Left ventricle myocardium superior (tissue), 1 donor: ENCODE results near the gene MTHFD1. TPM values are rescaled to one million over a fixed set of nuclear protein-coding genes. Genes with fewer than 3 reads are reported as not detected.

ENCODE experiments used
- ATAC-seq: fragments of 200-7000 bp; cut with Tn5 transposase; one replicate; pipeline ENCODE4 v1.9.1; 2020; ENCODE audit warnings: mild to moderate bottlenecking, moderate library complexity
- DNase-seq: peaks from one replicate; pipeline ENCODE4 v3.0.0-alpha.2; 2020
- intact Hi-C: fragments of 100-400 bp; cut with micrococcal nuclease; formaldehyde crosslinking; loops from one replicate; pipeline ENCODE4 v1.11.0; 2022
- total RNA-seq: library from RNA; stranded (reverse); fragmentation: NEBNext Ultra II Directional; extraction: Animal tissue kit (Norgen Biotek cat#: 25700); gene quantifications from one replicate; pipeline ENCODE4 v1.2.1, GENCODE V29; 2021
- donor health status: DM: no; HTN: yes; CAD: no; lungs with severe emphysema.

Gene MTHFD1
- total RNA-seq, 1 donor from 2014 or later, result 60.6 TPM

DNA sequence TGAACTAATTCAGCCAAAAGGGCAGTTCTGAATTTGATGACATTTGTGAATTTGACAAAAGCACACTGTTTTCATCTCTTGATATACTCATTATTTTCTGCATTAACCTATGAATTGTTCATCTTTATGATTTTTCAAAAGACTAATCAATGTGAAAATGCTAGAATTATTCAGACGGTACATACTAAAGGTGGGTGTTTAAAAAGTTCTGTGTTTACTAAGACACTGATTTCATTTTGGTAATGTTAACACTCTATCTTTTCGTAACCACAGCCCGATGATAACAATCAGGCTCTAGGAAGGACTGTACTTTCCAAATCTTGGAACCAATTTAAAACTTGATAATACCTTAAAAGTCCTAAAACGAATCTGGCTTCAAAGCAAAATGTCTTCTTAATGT lies 86.5 kb downstream of the MTHFD1 start:
- intact Hi-C loops, result no loop called here
- DNase-seq, result no peak
- ATAC-seq, result no peak

DNA sequence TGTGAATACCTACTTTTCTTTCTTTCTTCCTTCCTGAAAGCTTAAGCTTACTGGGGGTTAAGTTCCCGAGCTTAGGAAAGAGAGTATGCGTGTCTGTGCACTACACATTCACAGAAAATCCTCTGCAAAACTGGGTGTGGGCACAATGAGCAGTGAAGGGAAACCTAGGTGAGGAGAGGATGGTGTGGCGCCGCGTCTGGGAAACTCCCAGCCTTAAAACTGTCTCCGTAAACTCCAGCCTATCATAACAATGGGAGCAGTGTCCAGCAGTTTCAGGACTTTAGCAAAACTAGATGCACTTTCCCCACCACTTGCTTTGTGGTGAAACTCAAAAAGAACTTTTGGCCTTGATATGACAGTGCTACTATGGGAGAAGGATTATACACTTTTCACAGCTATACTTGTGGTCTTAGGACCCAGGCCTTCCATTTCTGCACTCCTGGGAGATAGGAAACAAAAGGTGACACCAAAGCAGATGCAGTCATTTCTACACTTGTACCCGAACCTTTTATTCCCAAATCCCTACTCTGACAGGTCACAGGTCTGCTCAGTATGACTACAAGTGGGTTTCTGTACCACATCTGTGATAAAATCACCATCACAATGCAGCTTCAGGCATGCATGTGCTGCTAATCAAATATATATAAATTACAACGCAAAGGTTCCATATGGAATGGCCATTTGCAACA lies 87.6 kb downstream of the MTHFD1 start:
- DNase-seq (no peak), ATAC-seq (no peak)
- intact Hi-C loops, result no loop called here

DNA sequence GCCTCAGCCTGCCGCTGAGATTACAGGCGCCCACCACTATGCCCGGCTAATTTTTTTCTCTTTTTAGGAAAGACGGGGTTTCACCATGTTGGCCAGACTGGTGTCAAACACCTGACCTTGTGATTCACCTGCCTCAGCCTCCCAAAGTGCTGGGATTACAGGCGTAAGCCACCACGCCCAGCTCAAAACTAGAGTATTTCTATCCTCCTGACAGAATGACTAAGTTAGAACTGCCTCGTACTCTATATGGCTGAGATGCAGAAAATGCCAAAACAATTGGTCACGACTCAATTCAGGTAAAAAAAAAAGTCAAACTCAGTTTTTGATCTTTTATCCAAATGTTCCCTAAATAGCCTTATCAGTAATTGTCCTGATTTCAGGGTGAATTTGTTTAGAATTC lies 88.3 kb downstream of the MTHFD1 start:
- no peak for ATAC-seq
- no peak for DNase-seq
- intact Hi-C loops, result no loop called here

DNA sequence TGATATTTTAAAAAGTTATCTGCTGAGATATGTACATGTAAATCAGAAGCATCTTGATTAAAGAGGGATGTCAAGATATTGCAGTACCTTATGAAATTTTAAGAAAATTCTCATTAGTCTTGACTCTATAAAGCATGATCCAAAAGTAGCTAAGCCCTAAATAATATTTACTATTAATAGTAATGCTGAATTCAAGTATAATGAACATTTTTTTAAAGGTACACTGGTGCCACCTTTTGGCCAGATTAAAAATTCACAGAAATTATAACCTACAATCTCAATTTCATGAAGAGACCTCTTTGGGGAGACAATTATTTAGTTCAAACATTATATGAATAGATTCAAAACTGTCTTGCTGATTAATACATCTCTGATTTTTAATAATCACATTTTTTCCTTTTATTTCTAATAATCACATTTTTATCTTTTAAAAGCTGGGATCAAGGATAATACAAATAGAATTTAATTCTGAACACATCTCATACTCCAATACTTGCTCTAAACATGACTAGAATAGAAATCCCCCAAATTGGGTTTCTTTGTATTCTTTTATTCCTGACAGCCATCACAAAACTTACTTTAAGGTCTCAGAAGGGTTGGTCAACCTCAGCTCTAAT lies 90.6 kb downstream of the MTHFD1 start:
- ATAC-seq, result no peak
- DNase-seq, result no peak
- intact Hi-C loops, result no loop called here

DNA sequence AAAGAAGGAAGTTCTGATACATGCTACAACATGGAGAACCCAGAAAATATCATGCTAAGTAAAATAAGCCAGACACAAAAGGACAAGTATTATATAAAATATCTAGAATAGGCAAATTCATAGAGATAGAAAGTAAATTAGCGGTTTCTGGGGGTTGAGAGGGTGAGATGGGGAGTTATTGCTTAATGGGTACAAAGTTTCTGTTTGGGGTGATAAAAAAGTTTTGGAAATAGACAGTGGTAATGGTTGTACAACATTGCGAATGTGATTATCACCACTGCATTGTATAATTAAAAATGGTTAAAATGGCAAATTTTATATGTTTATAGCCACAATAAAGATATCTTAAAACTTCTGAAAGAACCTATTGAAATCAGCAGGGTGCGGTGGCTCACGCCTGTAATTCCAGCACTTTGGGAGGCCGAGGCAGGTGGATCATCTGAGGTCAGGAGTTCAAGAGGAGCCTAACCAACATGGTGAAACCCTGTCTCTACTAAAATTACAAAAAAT lies 100.5 kb downstream of the MTHFD1 start:
- intact Hi-C loops, result no loop called here
- no peak for ATAC-seq
- no peak for DNase-seq

DNA sequence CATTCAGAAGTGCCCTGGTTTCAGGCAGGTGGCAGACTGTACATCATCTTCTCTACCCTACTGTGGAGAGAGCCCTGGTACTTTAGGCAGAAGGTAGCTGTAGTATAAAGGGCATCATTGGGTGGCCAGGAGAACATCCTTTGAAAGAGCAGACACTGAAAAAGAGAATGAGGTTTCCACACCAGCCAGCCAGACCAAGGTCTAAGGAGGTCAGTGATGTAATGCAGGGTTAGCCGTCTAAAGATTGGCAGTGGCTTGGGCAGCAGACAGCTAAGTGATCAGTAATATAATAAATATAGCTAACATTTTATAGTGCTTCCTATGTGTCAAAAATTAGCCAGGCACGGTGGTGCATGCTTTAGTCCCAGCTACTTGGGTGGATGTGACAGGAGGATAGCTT lies 103.5 kb downstream of the MTHFD1 start:
- ATAC-seq, result peak; percentile 53
- intact Hi-C loops, result no loop called here

DNA sequence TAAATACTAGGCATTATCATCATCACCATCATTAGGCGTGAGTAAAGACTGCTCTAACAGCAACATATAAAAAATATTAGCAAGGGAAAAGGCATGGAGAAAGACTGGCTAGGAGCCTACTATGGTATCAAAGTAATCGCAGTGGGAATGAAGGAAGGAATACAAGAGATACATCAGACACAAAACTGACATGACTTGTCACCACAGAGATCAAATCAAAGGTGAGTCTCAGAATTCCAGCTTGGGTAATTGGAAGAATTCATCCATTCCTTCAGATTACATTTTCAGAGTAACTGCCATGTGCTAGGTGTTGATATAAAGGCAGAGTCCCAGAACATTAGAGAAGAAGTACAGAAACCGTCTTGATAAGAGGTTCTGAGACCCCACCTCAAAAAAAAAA lies 105.3 kb downstream of the MTHFD1 start:
- ATAC-seq, result no peak
- intact Hi-C loops, result no loop called here

More for the DNA sequence above, 103.5 kb downstream of the MTHFD1 start:
- no peak for DNase-seq

DNA sequence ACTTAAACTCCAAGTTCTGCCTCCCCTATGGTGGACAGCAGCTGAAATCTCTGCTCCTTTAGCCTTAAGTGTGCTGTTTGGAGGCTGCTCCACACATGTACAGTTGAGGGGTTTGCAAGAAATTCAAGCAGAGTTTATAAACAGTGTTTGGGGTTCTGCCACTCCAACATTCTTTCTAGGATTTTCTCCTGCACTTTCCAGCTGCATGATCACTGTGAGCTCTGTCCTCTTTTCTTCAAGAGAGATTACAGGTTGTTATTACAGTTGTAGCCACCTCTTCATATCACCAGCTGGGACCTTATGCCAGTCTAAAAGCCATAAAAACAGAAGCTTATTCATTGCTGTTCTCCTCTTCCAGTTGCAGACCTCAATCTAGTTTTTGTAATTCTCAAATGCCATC lies 107.1 kb downstream of the MTHFD1 start:
- intact Hi-C loops, result no loop called here
- ATAC-seq (no peak), DNase-seq (no peak)

More for the DNA sequence above, 105.3 kb downstream of the MTHFD1 start:
- DNase-seq, result no peak

DNA sequence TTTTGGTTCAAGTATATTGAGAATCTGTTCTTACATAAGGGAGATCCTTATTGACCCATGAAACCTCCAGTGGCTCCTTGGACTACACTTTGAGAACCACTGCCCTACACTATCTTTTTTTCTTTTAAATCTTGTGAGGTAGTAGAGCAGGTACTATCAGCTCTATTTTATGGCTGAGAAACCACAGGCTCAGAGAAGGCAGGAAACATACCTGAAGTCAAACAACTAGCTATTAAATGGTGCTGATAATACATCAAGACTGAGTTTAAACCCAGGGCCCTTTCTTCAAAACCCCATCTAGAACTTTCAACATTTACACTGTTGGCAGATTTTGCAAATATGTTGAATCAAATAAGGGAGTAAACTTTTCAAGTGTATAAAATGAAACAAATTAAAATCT lies 108.6 kb downstream of the MTHFD1 start:
- intact Hi-C loops, result no loop called here

DNA sequence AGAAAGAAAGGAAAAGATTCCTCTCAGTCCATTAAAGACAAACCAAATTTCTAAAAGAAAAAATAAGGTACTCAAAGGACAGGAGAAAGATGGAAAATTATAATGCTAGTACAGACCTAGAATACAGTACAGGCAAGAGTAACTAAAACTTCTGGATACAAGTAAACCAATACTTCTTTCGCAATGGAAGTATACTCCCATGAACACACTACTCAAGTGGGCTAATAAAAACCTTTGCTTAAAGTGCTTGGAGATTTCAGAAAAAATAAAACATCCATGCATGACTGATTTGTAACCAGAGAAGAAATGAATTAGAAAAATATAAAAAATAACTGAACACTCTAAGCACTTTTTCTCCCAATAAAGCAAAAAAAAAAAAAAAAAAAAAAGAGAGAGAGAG lies 111.9 kb downstream of the MTHFD1 start:
- intact Hi-C loops, result no loop called here
- ATAC-seq, result no peak
- DNase-seq, result no peak

More for the DNA sequence above, 108.6 kb downstream of the MTHFD1 start:
- no peak for DNase-seq
- ATAC-seq, result no peak

DNA sequence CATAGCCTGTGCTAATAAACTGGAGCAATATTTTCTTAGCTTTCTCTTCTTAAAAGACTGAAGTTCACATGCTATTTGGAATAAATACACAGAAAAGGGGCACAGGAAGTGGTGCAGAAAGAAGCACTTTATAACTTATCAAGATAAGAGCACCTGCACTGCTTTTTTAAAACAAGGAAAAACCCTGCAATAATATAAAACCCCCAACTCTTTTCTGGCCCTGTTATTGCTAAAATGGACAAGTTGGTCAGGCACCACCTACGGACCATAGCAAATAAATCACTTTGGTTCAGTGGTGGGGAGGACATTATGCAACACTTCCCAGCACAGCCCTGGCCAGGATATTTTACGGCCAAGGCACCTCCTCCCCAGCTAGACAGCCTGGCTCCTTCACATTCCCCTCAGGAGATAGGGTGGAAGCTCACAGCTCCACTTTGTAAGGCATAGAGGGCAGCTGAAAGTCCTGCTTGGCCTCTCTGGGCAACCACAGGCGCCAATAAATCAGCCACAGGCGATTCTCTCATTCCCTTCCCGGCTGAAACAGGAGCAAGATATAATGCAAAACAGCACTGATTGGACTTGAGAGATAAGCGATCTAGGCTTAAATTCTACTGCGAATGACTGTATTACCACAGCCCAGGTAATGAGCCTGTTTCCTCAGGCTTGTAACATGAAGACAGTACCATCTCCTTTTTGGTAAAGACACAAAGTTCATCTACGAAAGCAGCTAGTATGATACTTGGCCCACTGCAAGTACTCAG lies 113.4 kb downstream of the MTHFD1 start:
- DNase-seq (peak; percentile 61), ATAC-seq (peak; percentile 24)
- intact Hi-C loops, result no loop called here

DNA sequence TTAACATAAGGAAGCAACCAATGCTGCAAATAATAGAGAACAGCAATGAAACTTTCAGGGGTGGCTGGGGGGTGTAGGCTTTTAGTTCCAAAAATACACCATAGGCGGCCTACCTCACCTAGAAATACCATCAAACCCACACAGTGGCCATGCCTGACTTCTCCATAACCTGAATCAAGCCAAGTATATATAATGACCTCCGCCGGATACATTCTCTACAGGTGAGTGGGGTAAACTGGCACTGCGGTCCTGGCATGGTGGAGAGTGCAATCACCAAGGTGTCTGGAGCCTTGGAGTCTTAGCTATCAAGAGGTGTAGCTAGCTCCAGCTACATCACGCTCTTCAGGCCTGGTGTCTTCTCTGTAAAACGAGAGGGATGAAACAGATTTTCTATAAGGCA lies 114.3 kb downstream of the MTHFD1 start:
- ATAC-seq (no peak), DNase-seq (no peak)
- intact Hi-C loops, result no loop called here

DNA sequence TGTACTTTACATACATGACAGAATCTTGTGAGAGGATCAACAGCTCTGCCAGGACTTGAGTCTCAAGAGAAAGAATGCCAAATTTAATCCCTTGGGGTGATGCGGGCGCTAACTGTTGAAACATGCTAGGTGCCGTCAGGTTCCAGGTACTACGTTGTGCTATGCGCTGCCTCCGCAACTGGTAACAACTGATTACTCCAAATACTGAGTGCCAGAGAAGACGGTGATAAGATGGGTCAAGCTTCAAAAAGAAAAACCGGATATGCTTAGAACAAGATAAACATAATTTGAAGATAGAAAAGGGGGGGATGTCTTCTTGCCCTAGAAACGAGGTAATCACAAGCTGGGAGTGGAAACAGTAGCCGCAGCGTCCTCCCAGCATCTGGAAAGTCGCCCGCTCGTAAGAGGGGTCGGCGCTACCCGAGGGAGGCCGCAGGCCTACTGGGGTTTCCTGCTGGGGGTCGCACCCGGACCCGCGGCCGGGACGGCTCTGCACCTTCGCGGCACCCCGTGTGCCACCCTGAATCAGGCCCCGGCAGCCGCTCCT lies 114.8 kb downstream of the MTHFD1 start:
- intact Hi-C loops, result no loop called here
- no peak for DNase-seq
- ATAC-seq, result peak; percentile 0

DNA sequence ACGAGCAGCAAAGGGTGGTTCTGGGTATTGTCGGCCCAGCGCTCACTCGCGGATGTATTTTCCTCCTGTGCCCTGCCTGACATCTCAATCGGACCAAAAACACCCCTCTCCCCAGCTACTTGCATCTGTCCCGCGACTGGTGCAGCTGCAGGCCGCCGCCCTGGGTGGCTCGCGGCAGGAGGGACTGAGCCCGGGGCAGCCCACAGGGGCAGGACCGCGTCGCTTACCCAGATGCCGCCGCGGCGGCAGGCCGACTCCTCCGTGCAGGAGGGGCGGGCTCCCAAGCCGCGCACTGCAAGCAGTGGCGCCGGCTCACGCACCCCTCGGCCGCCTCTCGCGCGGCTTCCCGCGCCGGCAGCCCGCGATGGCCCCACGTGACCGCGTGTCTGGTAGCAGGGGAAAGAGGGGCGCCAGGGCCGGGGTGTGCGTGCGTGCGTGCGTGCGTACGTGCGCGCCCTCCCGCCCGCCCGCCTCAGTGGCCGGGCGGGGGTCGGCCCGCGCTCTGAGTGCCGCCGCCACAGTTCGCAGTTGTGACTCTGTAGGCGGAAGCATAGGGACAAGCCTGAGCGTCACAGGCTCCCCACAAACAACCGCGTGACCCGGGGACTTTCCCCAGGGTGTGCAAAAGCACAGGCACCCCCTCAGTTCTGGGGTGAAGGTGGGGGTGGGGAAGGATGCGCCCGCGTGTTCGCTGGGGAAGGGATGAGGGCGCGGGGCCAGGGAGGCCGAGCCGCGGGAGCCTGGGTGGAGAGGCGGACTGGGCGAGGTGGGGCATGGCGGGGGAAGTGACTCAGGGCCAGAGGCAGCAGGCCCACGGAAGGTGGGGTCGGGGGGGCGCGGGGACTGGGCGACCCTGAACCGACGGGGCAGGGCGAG lies 115.5 kb downstream of the MTHFD1 start, which contains the start of gene ZBTB25:
TSS of gene ZBTB25 (minus strand) at position 405 of the 876 bp plus-strand sequence. CDS start 13,305 bp downstream, outside the sequence.
- intact Hi-C loops, result no loop called here
- ATAC-seq, result peak; percentile 81
- DNase-seq, result peak; percentile 95

DNA sequence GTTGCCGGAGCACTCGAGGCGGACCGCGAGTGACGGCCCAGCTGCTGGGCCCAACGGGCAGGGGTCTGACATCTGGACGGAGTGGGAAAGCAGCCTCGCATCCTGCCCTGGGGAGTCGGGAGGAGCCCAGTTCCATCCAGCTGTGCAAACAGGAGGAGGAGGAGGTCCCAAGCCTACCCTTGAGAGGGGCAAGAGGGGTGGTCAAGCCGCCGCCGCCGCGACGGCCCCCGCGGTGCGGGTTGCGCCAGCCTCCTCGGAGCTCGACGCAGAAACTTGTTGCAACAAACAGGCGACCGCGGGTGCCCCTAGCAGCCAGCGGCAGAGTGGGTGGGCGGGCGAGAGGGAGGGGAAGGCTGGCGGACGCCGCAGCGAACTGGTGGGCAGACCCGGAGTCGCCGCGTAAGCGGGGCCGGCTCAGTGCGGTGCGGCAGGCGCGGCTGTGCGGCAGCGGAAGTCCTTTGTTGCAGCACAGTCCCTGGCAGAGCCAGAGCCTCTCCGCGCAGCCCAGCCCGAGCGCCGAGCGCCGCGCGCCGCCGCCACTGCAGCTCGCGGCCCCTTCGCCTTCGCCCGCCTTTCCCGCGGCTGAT lies 116.2 kb downstream of the MTHFD1 start, which contains the start of gene ZBTB1:
TSS of gene ZBTB1 (plus strand) at position 461 of the 587 bp plus-strand sequence. CDS start 16,735 bp downstream, outside the sequence.
- intact Hi-C loops, result no loop called here

DNA sequence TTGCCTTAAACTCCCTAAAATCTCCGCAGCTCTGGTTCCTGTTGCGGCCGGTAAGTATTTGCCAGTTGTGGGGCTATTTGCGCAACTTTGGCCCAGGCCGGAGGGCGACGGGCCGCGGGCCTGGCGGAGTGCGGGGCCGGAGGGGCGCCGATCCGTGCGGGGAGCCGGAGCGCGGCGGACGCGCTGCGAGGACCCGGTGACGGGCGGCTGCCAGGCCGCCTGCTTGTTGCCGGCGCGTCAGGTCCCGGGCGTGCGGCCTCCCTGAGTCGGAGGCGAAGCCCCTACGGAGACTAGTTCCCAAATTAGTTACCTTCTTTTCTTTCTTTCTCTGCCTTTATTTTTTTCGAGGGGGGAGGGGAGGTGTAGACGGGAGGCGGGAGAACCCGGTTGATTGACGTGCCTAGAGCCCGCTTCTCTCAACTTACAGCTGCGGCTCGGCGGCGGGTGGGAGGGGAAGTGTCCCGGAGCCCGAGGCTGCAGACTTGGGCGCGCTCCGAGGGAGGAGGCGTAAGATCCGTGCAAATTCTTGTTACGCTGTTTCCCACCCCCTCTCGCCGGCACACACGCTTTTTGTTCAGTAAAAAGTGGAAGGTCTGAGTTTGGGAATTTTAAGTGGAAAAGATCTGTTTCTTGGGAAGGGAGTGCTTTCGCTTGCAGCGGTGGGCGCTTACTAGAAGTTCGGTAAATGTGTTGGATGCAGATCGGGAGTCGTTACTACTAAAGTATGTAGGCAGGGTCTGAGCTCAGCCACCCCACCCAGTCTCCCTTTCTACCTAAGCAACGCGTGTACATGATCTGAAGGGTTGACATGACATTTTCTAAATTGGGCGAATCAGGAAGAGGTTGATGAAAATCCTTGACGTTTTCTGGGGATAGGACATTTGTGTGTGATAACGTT lies 117.0 kb downstream of the MTHFD1 start:
- DNase-seq (peak; percentile 93), ATAC-seq (peak; percentile 61)
- intact Hi-C loops, result no loop called here

More for the DNA sequence above, 116.2 kb downstream of the MTHFD1 start, which contains the start of gene ZBTB1:
- peak; percentile 92 for DNase-seq
- peak; percentile 68 for ATAC-seq

DNA sequence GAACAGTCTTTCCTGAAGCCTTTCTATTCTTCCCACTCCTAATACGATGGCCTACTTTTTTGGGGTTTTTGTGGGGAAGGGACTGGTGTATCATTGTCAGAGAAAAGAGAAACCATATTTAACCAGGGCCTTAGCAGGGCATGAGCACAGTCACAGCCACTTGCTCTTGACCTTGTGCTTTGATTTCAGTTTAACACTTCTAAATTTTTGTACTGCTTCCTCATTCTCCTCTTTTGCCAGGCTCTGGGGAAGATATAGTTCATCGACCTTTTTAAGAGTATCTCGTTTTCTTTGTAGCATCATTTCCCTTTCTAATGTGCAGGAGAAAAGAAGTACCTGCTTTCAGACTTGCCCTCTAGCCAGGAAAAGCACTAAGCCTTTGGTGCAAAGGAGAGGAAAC lies 118.6 kb downstream of the MTHFD1 start:
- intact Hi-C loops, result no loop called here
- no peak for DNase-seq

More for the DNA sequence above, 118.6 kb downstream of the MTHFD1 start:
- no peak for ATAC-seq
